Measurements from ENCODE around the gene SUPV3L1.
"Not testable (repeated sequence)": the region's sequence is repeated elsewhere in the genome, so short reads cannot be mapped to it uniquely, and the experiment has no call there.

SUPV3L1 gene

GRCh38 chr10:69179743-69180524, at the start of gene SUPV3L1:
Gene SUPV3L1 (plus strand): TSS chr10:69180234. CDS start chr10:69180292, 58 bp downstream.
- DNase-seq (ENCODE audit: low read depth), result peak; percentile 72

- no peak for DNase-seq (ENCODE audit: low read depth)
These were observed 49.8 kb upstream of the SUPV3L1 start for GRCh38 chr10:69130251-69130650.

GRCh38 chr10:69139961-69140360, 40.1 kb upstream of the SUPV3L1 start:
- DNase-seq (ENCODE audit: low read depth), result no peak

- DNase-seq (ENCODE audit: low read depth), result no peak
These were observed 38.7 kb upstream of the SUPV3L1 start for GRCh38 chr10:69141304-69141703.

GRCh38 chr10:69142074-69142473, 38.0 kb upstream of the SUPV3L1 start:
- DNase-seq (ENCODE audit: low read depth), result not testable (repeated sequence)

GRCh38 chr10:69142983-69143382, 37.1 kb upstream of the SUPV3L1 start:
- no peak for DNase-seq (ENCODE audit: low read depth)

GRCh38 chr10:69145329-69145728, 34.7 kb upstream of the SUPV3L1 start:
- no peak for DNase-seq (ENCODE audit: low read depth)

- DNase-seq (ENCODE audit: low read depth), result no peak
These were observed 34.2 kb upstream of the SUPV3L1 start for GRCh38 chr10:69145864-69146263.

GRCh38 chr10:69146759-69147158, 33.3 kb upstream of the SUPV3L1 start:
- DNase-seq (ENCODE audit: low read depth), result no peak

GRCh38 chr10:69151984-69152383, 28.1 kb upstream of the SUPV3L1 start:
- DNase-seq (ENCODE audit: low read depth), result no peak

- DNase-seq (ENCODE audit: low read depth), result no peak
These were observed 26.8 kb upstream of the SUPV3L1 start for GRCh38 chr10:69153227-69153626.

- no peak for DNase-seq (ENCODE audit: low read depth)
These were observed 19.2 kb upstream of the SUPV3L1 start for GRCh38 chr10:69160809-69161241.

- DNase-seq (ENCODE audit: low read depth), result no peak
These were observed 11.5 kb upstream of the SUPV3L1 start for GRCh38 chr10:69168493-69168892.

- no peak for DNase-seq (ENCODE audit: low read depth)
These were observed 7.6 kb upstream of the SUPV3L1 start for GRCh38 chr10:69172241-69172982.

GRCh38 chr10:69175326-69175725, 4.7 kb upstream of the SUPV3L1 start:
- DNase-seq (ENCODE audit: low read depth), result not testable (repeated sequence)

GRCh38 chr10:69176823-69177222, 3.2 kb upstream of the SUPV3L1 start:
- no peak for DNase-seq (ENCODE audit: low read depth)

GRCh38 chr10:69179089-69179742, 818 bp upstream of the SUPV3L1 start:
- DNase-seq (ENCODE audit: low read depth), result no peak

GRCh38 chr10:69180525-69181204, 631 bp downstream of the SUPV3L1 start:
- DNase-seq (ENCODE audit: low read depth), result no peak

GRCh38 chr10:69181433-69181832, 1.4 kb downstream of the SUPV3L1 start:
- DNase-seq (ENCODE audit: low read depth), result no peak

GRCh38 chr10:69182005-69182404, 2.0 kb downstream of the SUPV3L1 start:
- no peak for DNase-seq (ENCODE audit: low read depth)

GRCh38 chr10:69186524-69186923, 6.5 kb downstream of the SUPV3L1 start:
- DNase-seq (ENCODE audit: low read depth), result no peak

- no peak for DNase-seq (ENCODE audit: low read depth)
These were observed 21.0 kb downstream of the SUPV3L1 start for GRCh38 chr10:69201045-69201444.

Measured in activated T-cell treated with anti-CD3 and anti-CD28 coated beads for 1 hour (primary cell).